CD4-positive, alpha-beta memory T cell (primary cell): Measurements from ENCODE around the gene EXOC3L2. TPM values are rescaled to one million over a fixed set of nuclear protein-coding genes. Genes with fewer than 3 reads are reported as not detected.

Experiments
- CTCF ChIA-PET: fragments of 350-600 bp; sonication (Branson Sonifier 250); formaldehyde crosslinking; loops from one replicate; lab custom pipeline; 2021; ENCODE audit warnings: inconsistent platforms; ENCODE audit not compliant: partially characterized antibody; lab: Charles Lee
- POLR2A ChIA-PET: fragments of 350-600 bp; sonication (Branson Sonifier 250); formaldehyde crosslinking; loops from one replicate; lab custom pipeline; 2021; ENCODE audit not compliant: partially characterized antibody; lab: Charles Lee
- DNase-seq, 5 donors: peaks; one replicate each; pipeline versions ENCODE4 v3.0.0 to v3.0.0-alpha.2; 2020 to 2022; ENCODE audit warnings: mixed read lengths in 1 of 5
- H3K27ac ChIP-seq: one replicate; pipeline ENCODE4 v1.7.0; 2013; ENCODE audit warnings: low read depth, low read length
- H3K27me3 ChIP-seq: 2 replicates; pipeline ENCODE4 v1.7.0; 2013; ENCODE audit warnings: mild to moderate bottlenecking, low read length, moderate library complexity; ENCODE audit not compliant: insufficient read depth
- H3K36me3 ChIP-seq: 2 replicates; pipeline ENCODE4 v1.7.0; 2013; ENCODE audit warnings: mild to moderate bottlenecking, low read length, moderate library complexity; ENCODE audit not compliant: insufficient read depth
- H3K4me1 ChIP-seq: 2 replicates; pipeline ENCODE4 v1.7.0; 2013; ENCODE audit warnings: mild to moderate bottlenecking, low read length, moderate library complexity; ENCODE audit not compliant: insufficient read depth
- H3K4me3 ChIP-seq, 2 donors: one replicate each; pipeline ENCODE4 v1.7.0; 2013; ENCODE audit warnings: low read length in 2 of 2, mild to moderate bottlenecking in 1 of 2
- H3K9me3 ChIP-seq, 2 donors: one replicate each; pipeline ENCODE4 v1.7.0; 2013; ENCODE audit warnings: low read length in 2 of 2, control low read depth in 1 of 2; ENCODE audit not compliant: control insufficient read depth in 1 of 2
- H3K27ac Mint-ChIP-seq, 7 donors: one replicate each; pipeline ENCODE4 v1.8.0; 2020 to 2021; ENCODE audit warnings: mixed read lengths in 7 of 7, mild to moderate bottlenecking in 6 of 7, inconsistent platforms in 3 of 7, moderate library complexity in 3 of 7
- H3K27me3 Mint-ChIP-seq, 2 donors: one replicate each; pipeline ENCODE4 v1.8.0; 2020 to 2021; ENCODE audit warnings: mixed read lengths in 2 of 2
- H3K36me3 Mint-ChIP-seq, 2 donors: one replicate each; pipeline ENCODE4 v1.8.0; 2020 to 2021; ENCODE audit warnings: mixed read lengths in 2 of 2, inconsistent platforms in 1 of 2, mild to moderate bottlenecking in 1 of 2
- H3K4me1 Mint-ChIP-seq, 4 donors: one replicate each; pipeline ENCODE4 v1.8.0; 2020 to 2021; ENCODE audit warnings: mixed read lengths in 4 of 4, mild to moderate bottlenecking in 1 of 4
- H3K4me3 Mint-ChIP-seq, 8 donors: one replicate each; pipeline ENCODE4 v1.8.0; 2020 to 2021; ENCODE audit warnings: mixed read lengths in 8 of 8, mild to moderate bottlenecking in 7 of 8, moderate library complexity in 6 of 8, inconsistent platforms in 3 of 8
- H3K9me3 Mint-ChIP-seq, 8 donors: one replicate each; pipeline ENCODE4 v1.8.0; 2020 to 2021; ENCODE audit warnings: mixed read lengths in 8 of 8, mild to moderate bottlenecking in 5 of 8, inconsistent platforms in 3 of 8, moderate library complexity in 1 of 8
- intact Hi-C: fragments of 100-400 bp; cut with micrococcal nuclease; formaldehyde crosslinking; loops from one replicate; pipeline ENCODE4 v1.15.1; 2023
- polyA plus RNA-seq, 2 donors: library from polyadenylated mRNA; unstranded; fragments of 300-500 nt; fragmentation: Illumina TruSeq; gene quantifications; one replicate each; pipeline ENCODE4 v1.2.3, GENCODE V29; 2021
- total RNA-seq, 2 experiments: library from RNA; stranded (reverse); gene quantifications; one replicate each; pipeline ENCODE4 v1.2.3, GENCODE V29; 2021

The EXOC3L2 gene
- total and polyA plus RNA-seq, 4 experiments from 2014 or later: not detected

- DNase-seq: no peak
- Mint-ChIP-seq H3K4me3 (no peak overlapping the region), H3K36me3 (peaks cover 34 to 36% of the 10 kb centered on the region in 2 donors), H3K9me3 (no peaks in the 10 kb centered on the region), H3K4me1 (peaks cover 0 to 4% (median 0%) of the 10 kb centered on the region in 4 donors), H3K27me3 (no peaks in the 10 kb centered on the region), H3K27ac (peak overlapping the region in 1 of 7 donors; percentile 78)
- POLR2A ChIA-PET: no interaction called here
- Histone ChIP-seq H3K27ac (no peak overlapping the region), H3K4me1 (no peaks in the 10 kb centered on the region), H3K27me3 (no peaks in the 10 kb centered on the region), H3K9me3 (no peaks in the 10 kb centered on the region), H3K4me3 (no peak overlapping the region), H3K36me3 (peaks cover 6% of the 10 kb centered on the region)
- CTCF ChIA-PET: no interaction called here
- intact Hi-C loops: no loop called here
Measured at GRCh38 chr19:45279587-45280192, 34.5 kb upstream of the EXOC3L2 start.

GRCh38 chr19:45278087-45278486 lies 32.9 kb upstream of the EXOC3L2 start:
- H3K36me3 Mint-ChIP-seq: peaks cover 34 to 39% of the 10 kb centered on the region in 2 donors
- CTCF ChIA-PET: no interaction called here
- no peak overlapping the region for H3K4me3 Mint-ChIP-seq
- H3K27ac Mint-ChIP-seq: no peak overlapping the region
- no peaks in the 10 kb centered on the region for H3K4me1 ChIP-seq
- no peak overlapping the region for H3K27ac ChIP-seq
- no peaks in the 10 kb centered on the region for H3K27me3 Mint-ChIP-seq
- no peaks in the 10 kb centered on the region for H3K9me3 ChIP-seq
- peaks cover 0 to 4% (median 0%) of the 10 kb centered on the region in 4 donors for H3K4me1 Mint-ChIP-seq
- POLR2A ChIA-PET: no interaction called here
- H3K36me3 ChIP-seq: peaks cover 12% of the 10 kb centered on the region
- no peaks in the 10 kb centered on the region for H3K9me3 Mint-ChIP-seq
- H3K4me3 ChIP-seq: no peak overlapping the region
- intact Hi-C loops: no loop called here
- no peak for DNase-seq
- no peaks in the 10 kb centered on the region for H3K27me3 ChIP-seq

GRCh38 chr19:45276284-45276687 lies 31.1 kb upstream of the EXOC3L2 start:
- ChIA-PET CTCF (no interaction called here), POLR2A (no interaction called here)
- H3K4me3 ChIP-seq: no peak overlapping the region
- Mint-ChIP-seq H3K4me3 (no peak overlapping the region), H3K9me3 (no peaks in the 10 kb centered on the region), H3K4me1 (peaks cover 0 to 4% (median 0%) of the 10 kb centered on the region in 4 donors), H3K27ac (no peak overlapping the region), H3K27me3 (no peaks in the 10 kb centered on the region), H3K36me3 (peaks cover 39 to 53% of the 10 kb centered on the region in 2 donors)
- H3K27me3 ChIP-seq: no peaks in the 10 kb centered on the region
- no peak overlapping the region for H3K27ac ChIP-seq
- intact Hi-C loops: no loop called here
- DNase-seq: no peak
- no peaks in the 10 kb centered on the region for H3K9me3 ChIP-seq
- peaks cover 14% of the 10 kb centered on the region for H3K36me3 ChIP-seq
- H3K4me1 ChIP-seq: no peaks in the 10 kb centered on the region

- H3K9me3 ChIP-seq: no peaks in the 10 kb centered on the region
- H3K27me3 ChIP-seq: no peaks in the 10 kb centered on the region
- ChIA-PET CTCF (no interaction called here), POLR2A (no interaction called here)
- H3K27ac Mint-ChIP-seq: no peak overlapping the region
- intact Hi-C loops: no loop called here
- H3K27me3 Mint-ChIP-seq: no peaks in the 10 kb centered on the region
- peaks cover 14% of the 10 kb centered on the region for H3K36me3 ChIP-seq
- peaks cover 40 to 53% of the 10 kb centered on the region in 2 donors for H3K36me3 Mint-ChIP-seq
- H3K9me3 Mint-ChIP-seq: no peaks in the 10 kb centered on the region
- no peak overlapping the region for H3K4me3 ChIP-seq
- H3K4me1 Mint-ChIP-seq: peaks cover 0 to 4% (median 0%) of the 10 kb centered on the region in 4 donors
- H3K27ac ChIP-seq: no peak overlapping the region
- no peak overlapping the region for H3K4me3 Mint-ChIP-seq
- no peaks in the 10 kb centered on the region for H3K4me1 ChIP-seq
- no peak for DNase-seq
Measured at GRCh38 chr19:45275370-45275971, 30.3 kb upstream of the EXOC3L2 start.

GRCh38 chr19:45273521-45273855 lies 28.3 kb upstream of the EXOC3L2 start:
- POLR2A ChIA-PET: no interaction called here
- Histone ChIP-seq H3K36me3 (peaks cover 12% of the 10 kb centered on the region), H3K4me3 (no peak overlapping the region), H3K27ac (no peak overlapping the region), H3K4me1 (no peaks in the 10 kb centered on the region), H3K9me3 (no peaks in the 10 kb centered on the region), H3K27me3 (no peaks in the 10 kb centered on the region)
- no peaks in the 10 kb centered on the region for H3K4me1 Mint-ChIP-seq
- CTCF ChIA-PET: no interaction called here
- DNase-seq: no peak
- H3K4me3 Mint-ChIP-seq: no peak overlapping the region
- H3K27me3 Mint-ChIP-seq: no peaks in the 10 kb centered on the region
- H3K36me3 Mint-ChIP-seq: peaks cover 37 to 54% of the 10 kb centered on the region in 2 donors
- no peaks in the 10 kb centered on the region for H3K9me3 Mint-ChIP-seq
- H3K27ac Mint-ChIP-seq: no peak overlapping the region
- intact Hi-C loops: no loop called here

GRCh38 chr19:45271735-45272108 lies 26.5 kb upstream of the EXOC3L2 start:
- Histone ChIP-seq H3K36me3 (peaks cover 8% of the 10 kb centered on the region), H3K4me1 (no peaks in the 10 kb centered on the region), H3K4me3 (no peak overlapping the region), H3K9me3 (no peaks in the 10 kb centered on the region), H3K27ac (no peak overlapping the region), H3K27me3 (no peaks in the 10 kb centered on the region)
- no peak for DNase-seq
- Mint-ChIP-seq H3K9me3 (no peaks in the 10 kb centered on the region), H3K4me3 (no peak overlapping the region), H3K27ac (no peak overlapping the region), H3K36me3 (peaks cover 33 to 46% of the 10 kb centered on the region in 2 donors), H3K4me1 (no peaks in the 10 kb centered on the region), H3K27me3 (no peaks in the 10 kb centered on the region)
- ChIA-PET CTCF (no interaction called here), POLR2A (no interaction called here)
- intact Hi-C loops: no loop called here

GRCh38 chr19:45271098-45271734 lies 26.0 kb upstream of the EXOC3L2 start:
- DNase-seq: no peak
- CTCF ChIA-PET: no interaction called here
- no peak overlapping the region for H3K27ac ChIP-seq
- Mint-ChIP-seq H3K9me3 (no peaks in the 10 kb centered on the region), H3K4me1 (no peaks in the 10 kb centered on the region), H3K4me3 (no peak overlapping the region), H3K36me3 (peaks cover 32 to 44% of the 10 kb centered on the region in 2 donors), H3K27ac (no peak overlapping the region), H3K27me3 (no peaks in the 10 kb centered on the region)
- no peaks in the 10 kb centered on the region for H3K4me1 ChIP-seq
- H3K9me3 ChIP-seq: no peaks in the 10 kb centered on the region
- no peak overlapping the region for H3K4me3 ChIP-seq
- peaks cover 10% of the 10 kb centered on the region for H3K36me3 ChIP-seq
- intact Hi-C loops: no loop called here
- POLR2A ChIA-PET: no interaction called here
- no peaks in the 10 kb centered on the region for H3K27me3 ChIP-seq
